HL-60 (cell line): ENCODE data around the gene CSNK1G1.

Experiments used
- CTCF ChIP-seq: IDR thresholded peaks from one replicate; pipeline ENCODE4 v1.5.1; 2011; ENCODE audit warnings: low read length, control low read depth, inconsistent platforms; ENCODE audit not compliant: insufficient read depth
- GABPA ChIP-seq: IDR thresholded peaks from 2 replicates; pipeline ENCODE4 v1.6.1; 2012; ENCODE audit warnings: low read depth
- POLR2AphosphoS5 ChIP-seq: IDR thresholded peaks from 2 replicates; pipeline ENCODE4 v1.6.1; 2012; ENCODE audit warnings: low read depth
- REST ChIP-seq: IDR thresholded peaks from 2 replicates; pipeline ENCODE4 v1.6.1; 2012; ENCODE audit warnings: low read depth; ENCODE audit not compliant: insufficient replicate concordance

GRCh38 chr15:64400583-64400982 lies 44.6 kb upstream of the CSNK1G1 start:
- TF ChIP-seq CTCF: no peak
- TF ChIP-seq REST: no peak
- TF ChIP-seq POLR2AphosphoS5: no peak
- TF ChIP-seq GABPA: no peak
